Neuronal stem cell (in vitro differentiated cells): ENCODE data around the gene IFRD1.

Experiments used
- DNase-seq: peaks from one replicate; pipeline ENCODE4 v3.0.0-alpha.2; 2013; ENCODE audit warnings: low spot score
- H2AFZ ChIP-seq: one replicate; pipeline ENCODE4 v1.6.1; 2013; ENCODE audit warnings: mild to moderate bottlenecking, low read length, inconsistent platforms
- H2AK5ac ChIP-seq: 2 replicates; pipeline ENCODE4 v1.6.1; 2013; ENCODE audit warnings: low read depth, mild to moderate bottlenecking, inconsistent platforms, low read length, moderate library complexity, mixed read lengths
- H2BK120ac ChIP-seq: 2 replicates; pipeline ENCODE4 v1.6.1; 2013; ENCODE audit warnings: low read depth, mild to moderate bottlenecking, inconsistent platforms, low read length, moderate library complexity, mixed read lengths
- H2BK12ac ChIP-seq: one replicate; pipeline ENCODE4 v1.6.1; 2013; ENCODE audit warnings: low read length, inconsistent platforms
- H2BK15ac ChIP-seq: 2 replicates; pipeline ENCODE4 v1.6.1; 2013; ENCODE audit warnings: mild to moderate bottlenecking, low read length, inconsistent platforms, mixed read lengths
- H2BK5ac ChIP-seq: one replicate; pipeline ENCODE4 v1.6.1; 2013; ENCODE audit warnings: inconsistent platforms, mild to moderate bottlenecking, low read length, moderate library complexity
- H3K14ac ChIP-seq: one replicate; pipeline ENCODE4 v1.6.1; 2013; ENCODE audit warnings: low read length, inconsistent platforms
- H3K18ac ChIP-seq: 2 replicates; pipeline ENCODE4 v1.6.1; 2013; ENCODE audit warnings: low read length, inconsistent platforms
- H3K23ac ChIP-seq: 2 replicates; pipeline ENCODE4 v1.6.1; 2013; ENCODE audit warnings: low read depth, mild to moderate bottlenecking, mixed read lengths, low read length, inconsistent platforms; ENCODE audit not compliant: poor library complexity
- H3K27ac ChIP-seq: replicated peaks from 3 replicates; pipeline ENCODE4 v1.5.1; 2013; ENCODE audit warnings: low read length, inconsistent platforms
- H3K27me3 ChIP-seq, 3 experiments: 2 replicates each; pipeline ENCODE4 v1.6.1; 2013; ENCODE audit warnings: low read length in 3 of 3, mild to moderate bottlenecking in 2 of 3, inconsistent platforms in 1 of 3, low read depth in 1 of 3, mixed read lengths in 1 of 3, moderate library complexity in 1 of 3; ENCODE audit not compliant: control insufficient read depth in 3 of 3, insufficient read depth in 3 of 3
- H3K36me3 ChIP-seq, 2 donors: replicated peaks in 1 of 2; 2 replicates each; pipeline ENCODE4 v1.6.1; 2013; ENCODE audit warnings: low read length in 2 of 2; ENCODE audit not compliant: control insufficient read depth in 2 of 2, insufficient read depth in 2 of 2
- H3K4ac ChIP-seq: 2 replicates; pipeline ENCODE4 v1.6.1; 2013; ENCODE audit warnings: inconsistent platforms, mild to moderate bottlenecking, low read length, moderate library complexity
- H3K4me1 ChIP-seq, 2 donors: 1 replicate in 1 of 2; 2 replicates in 1 of 2; pipeline ENCODE4 v1.6.1; 2013; ENCODE audit warnings: low read length in 2 of 2, low read depth in 1 of 2; ENCODE audit not compliant: control insufficient read depth in 2 of 2, insufficient read depth in 1 of 2
- H3K4me2 ChIP-seq: one replicate; pipeline ENCODE4 v1.6.1; 2013; ENCODE audit warnings: mild to moderate bottlenecking, low read length, inconsistent platforms; ENCODE audit not compliant: insufficient read depth, poor library complexity, severe bottlenecking
- H3K4me3 ChIP-seq, 2 donors: 2 replicates each; pipeline ENCODE4 v1.5.1; 2013; ENCODE audit warnings: low read length in 2 of 2, mild to moderate bottlenecking in 2 of 2, inconsistent platforms in 1 of 2, moderate library complexity in 1 of 2
- H3K79me1 ChIP-seq: one replicate; pipeline ENCODE4 v1.6.1; 2013; ENCODE audit warnings: low read depth, mild to moderate bottlenecking, inconsistent platforms, low read length, moderate library complexity
- H3K9ac ChIP-seq: one replicate; pipeline ENCODE4 v1.6.1; 2013; ENCODE audit warnings: mild to moderate bottlenecking, low read depth, low read length, inconsistent platforms; ENCODE audit not compliant: poor library complexity
- H3K9me3 ChIP-seq, 2 donors: replicated peaks in 1 of 2; 2 replicates each; pipeline versions ENCODE3 to v1.6.1; 2013; ENCODE audit warnings: low read length in 2 of 2, mild to moderate bottlenecking in 2 of 2, inconsistent platforms in 1 of 2, low read depth in 1 of 2, mixed read lengths in 1 of 2, moderate library complexity in 1 of 2; ENCODE audit not compliant: control insufficient read depth in 2 of 2, insufficient read depth in 1 of 2
- H4K8ac ChIP-seq: one replicate; pipeline ENCODE4 v1.6.1; 2013; ENCODE audit warnings: low read depth, mild to moderate bottlenecking, inconsistent platforms, low read length, moderate library complexity
- H4K91ac ChIP-seq: one replicate; pipeline ENCODE4 v1.6.1; 2013; ENCODE audit warnings: low read length, low read depth, mild to moderate bottlenecking, inconsistent platforms; ENCODE audit not compliant: poor library complexity
- WGBS, 2 donors: extraction: QIAGEN DNeasy Blood & Tissue Kit; methylation state at CpG; one replicate each; pipeline ENCODE4 v1.1.7; 2013; ENCODE audit warnings: missing lambda C conversion rate in 2 of 2, mixed read lengths in 1 of 2; ENCODE audit not compliant: insufficient read length in 2 of 2, insufficient replicate concordance in 1 of 2; ENCODE audit errors: extremely low coverage in 2 of 2; 5-methylcytosine and 5-hydroxymethylcytosine counted together

IFRD1 gene

GRCh38 chr7:112484671-112485167 is 34.5 kb downstream of the IFRD1 start:
- H3K79me1 ChIP-seq: no peaks in the 10 kb centered on the region
- H2AK5ac ChIP-seq: no peak overlapping the region
- H3K27ac ChIP-seq: no peak overlapping the region
- no peak overlapping the region for H2BK120ac ChIP-seq
- no peaks in the 10 kb centered on the region for H3K9me3 ChIP-seq
- H2AFZ ChIP-seq: no peak overlapping the region
- no peaks in the 10 kb centered on the region for H3K4me1 ChIP-seq
- no peak overlapping the region for H4K91ac ChIP-seq
- no peak overlapping the region for H2BK5ac ChIP-seq
- H3K36me3 ChIP-seq: peaks cover 0 to 4% of the 10 kb centered on the region in 2 donors
- DNase-seq: no peak
- no peak overlapping the region for H3K18ac ChIP-seq
- no peak overlapping the region for H3K4ac ChIP-seq
- no peak overlapping the region for H3K4me2 ChIP-seq
- H3K4me3 ChIP-seq: no peak overlapping the region
- no peak overlapping the region for H3K14ac ChIP-seq
- no peak overlapping the region for H3K9ac ChIP-seq
- no peaks in the 10 kb centered on the region for H3K27me3 ChIP-seq
- WGBS, 2 donors: no CpG with 5 or more reads among the region's 4 CpGs
- no peak overlapping the region for H2BK12ac ChIP-seq
- no peak overlapping the region for H2BK15ac ChIP-seq
- no peak overlapping the region for H4K8ac ChIP-seq
- no peak overlapping the region for H3K23ac ChIP-seq

- Histone ChIP-seq H3K27ac (no peak overlapping the region), H3K4me3 (no peak overlapping the region), H2AK5ac (no peak overlapping the region), H2BK15ac (no peak overlapping the region), H3K79me1 (no peaks in the 10 kb centered on the region), H2BK12ac (no peak overlapping the region), H3K4me1 (no peaks in the 10 kb centered on the region), H3K4me2 (no peak overlapping the region), H3K18ac (no peak overlapping the region), H2AFZ (no peak overlapping the region), H4K91ac (no peak overlapping the region), H3K9me3 (no peaks in the 10 kb centered on the region), H3K4ac (no peak overlapping the region), H2BK120ac (no peak overlapping the region), H2BK5ac (no peak overlapping the region), H3K36me3 (peaks cover 0 to 4% of the 10 kb centered on the region in 2 donors), H3K9ac (no peak overlapping the region), H4K8ac (no peak overlapping the region), H3K27me3 (no peaks in the 10 kb centered on the region), H3K23ac (no peak overlapping the region), H3K14ac (no peak overlapping the region)
- WGBS, 2 donors: no CpG with 5 or more reads among the region's 5 CpGs
- no peak for DNase-seq
Observed at GRCh38 chr7:112485766-112486165, 35.5 kb downstream of the IFRD1 start.

- Histone ChIP-seq H3K4ac (no peak overlapping the region), H2AFZ (no peak overlapping the region), H3K4me1 (no peaks in the 10 kb centered on the region), H4K8ac (no peak overlapping the region), H3K27me3 (no peaks in the 10 kb centered on the region), H2BK5ac (no peak overlapping the region), H3K4me3 (no peak overlapping the region), H3K14ac (no peak overlapping the region), H3K4me2 (no peak overlapping the region), H2BK15ac (no peak overlapping the region), H3K79me1 (no peaks in the 10 kb centered on the region), H2BK12ac (no peak overlapping the region), H2BK120ac (no peak overlapping the region), H3K9me3 (no peaks in the 10 kb centered on the region), H3K36me3 (no peaks in the 10 kb centered on the region), H4K91ac (no peak overlapping the region), H3K9ac (no peak overlapping the region), H3K27ac (no peak overlapping the region), H2AK5ac (no peak overlapping the region), H3K18ac (no peak overlapping the region), H3K23ac (no peak overlapping the region)
- no peak for DNase-seq
- no CpG with 5 or more reads among the region's 8 CpGs for WGBS, 2 donors
Observed at GRCh38 chr7:112487457-112488263, 37.4 kb downstream of the IFRD1 start.

- H3K27ac ChIP-seq: no peak overlapping the region
- H3K4ac ChIP-seq: no peak overlapping the region
- no peak overlapping the region for H3K23ac ChIP-seq
- no peak overlapping the region for H2AFZ ChIP-seq
- H3K9me3 ChIP-seq: no peaks in the 10 kb centered on the region
- WGBS, 2 donors: no CpG with 5 or more reads among the region's 4 CpGs
- no peak overlapping the region for H2BK120ac ChIP-seq
- no peak overlapping the region for H4K8ac ChIP-seq
- H2BK5ac ChIP-seq: no peak overlapping the region
- H2AK5ac ChIP-seq: no peak overlapping the region
- no peak overlapping the region for H3K18ac ChIP-seq
- H3K9ac ChIP-seq: no peak overlapping the region
- H3K4me1 ChIP-seq: no peaks in the 10 kb centered on the region
- no peak for DNase-seq
- H3K14ac ChIP-seq: no peak overlapping the region
- H2BK12ac ChIP-seq: no peak overlapping the region
- H3K79me1 ChIP-seq: no peaks in the 10 kb centered on the region
- no peak overlapping the region for H3K4me3 ChIP-seq
- H4K91ac ChIP-seq: no peak overlapping the region
- H2BK15ac ChIP-seq: no peak overlapping the region
- H3K4me2 ChIP-seq: no peak overlapping the region
- H3K27me3 ChIP-seq: no peaks in the 10 kb centered on the region
- no peaks in the 10 kb centered on the region for H3K36me3 ChIP-seq
Observed at GRCh38 chr7:112488264-112488552, 37.9 kb downstream of the IFRD1 start.
